ENCODE measurements around the gene NUBPL.

The NUBPL gene

DNA sequence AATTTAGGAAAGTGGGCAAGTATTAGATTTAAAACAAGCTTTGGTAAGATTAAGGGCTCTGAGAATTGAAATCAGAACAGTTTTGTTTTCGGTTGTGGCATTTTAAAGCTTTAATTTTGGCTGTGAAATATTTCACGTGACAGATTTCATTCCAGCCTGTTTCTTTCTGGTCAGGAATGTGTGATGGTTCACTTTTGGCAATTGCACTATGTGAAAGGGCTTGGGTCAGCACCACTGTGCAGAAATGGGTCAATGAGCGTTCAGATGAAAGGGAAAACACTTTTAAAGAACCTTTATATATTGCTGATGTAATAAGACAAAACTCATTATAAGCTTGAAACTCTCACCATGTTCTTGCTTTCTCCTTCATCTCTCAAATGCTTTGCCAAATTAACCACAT, 17.1 kb downstream of the NUBPL start:
- no peak for TF ChIP-seq CTCF (IDR thresholded peaks at IDR 0.05)

DNA sequence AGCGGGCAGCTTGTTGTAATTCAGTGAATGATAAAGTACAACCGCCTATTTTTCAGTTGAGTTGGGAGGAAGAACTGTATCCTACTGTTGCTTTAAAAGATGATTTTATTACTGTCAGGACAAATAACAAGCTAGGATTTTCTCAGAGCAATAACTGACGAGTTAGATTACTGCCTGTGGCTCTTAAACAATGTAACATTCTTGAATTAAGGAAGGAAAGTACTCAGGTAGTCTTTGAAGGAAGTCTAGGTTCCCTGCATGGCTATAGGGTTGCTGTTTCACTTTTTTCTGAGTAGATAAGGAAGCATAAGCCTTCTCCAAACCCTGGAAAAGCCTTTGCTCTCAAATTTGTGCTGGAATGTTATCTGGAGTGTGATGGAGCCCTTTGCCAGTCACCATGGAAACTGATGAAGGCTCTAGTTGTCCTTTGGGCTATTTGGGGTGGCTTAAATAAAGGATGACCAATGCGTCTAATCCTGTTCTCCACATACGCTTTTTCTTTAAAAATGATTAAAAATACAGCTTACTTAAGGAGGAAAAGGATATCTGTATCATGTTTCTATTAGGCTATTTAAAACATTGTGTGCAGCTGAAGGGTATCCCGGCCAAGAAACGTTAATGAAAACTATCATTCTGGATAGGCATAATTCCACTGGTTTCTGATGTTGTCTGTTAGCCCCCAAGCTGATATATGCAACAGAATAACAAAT, 17.7 kb downstream of the NUBPL start:
- no peak for TF ChIP-seq CTCF (IDR thresholded peaks at IDR 0.05)

- TF ChIP-seq CTCF (IDR thresholded peaks at IDR 0.05): no peak
These were observed 19.0 kb downstream of the NUBPL start for GRCh38 chr14:31580234-31580633.

- TF ChIP-seq CTCF (IDR thresholded peaks at IDR 0.05): no peak
These were observed 21.1 kb downstream of the NUBPL start for GRCh38 chr14:31582286-31582691.

DNA sequence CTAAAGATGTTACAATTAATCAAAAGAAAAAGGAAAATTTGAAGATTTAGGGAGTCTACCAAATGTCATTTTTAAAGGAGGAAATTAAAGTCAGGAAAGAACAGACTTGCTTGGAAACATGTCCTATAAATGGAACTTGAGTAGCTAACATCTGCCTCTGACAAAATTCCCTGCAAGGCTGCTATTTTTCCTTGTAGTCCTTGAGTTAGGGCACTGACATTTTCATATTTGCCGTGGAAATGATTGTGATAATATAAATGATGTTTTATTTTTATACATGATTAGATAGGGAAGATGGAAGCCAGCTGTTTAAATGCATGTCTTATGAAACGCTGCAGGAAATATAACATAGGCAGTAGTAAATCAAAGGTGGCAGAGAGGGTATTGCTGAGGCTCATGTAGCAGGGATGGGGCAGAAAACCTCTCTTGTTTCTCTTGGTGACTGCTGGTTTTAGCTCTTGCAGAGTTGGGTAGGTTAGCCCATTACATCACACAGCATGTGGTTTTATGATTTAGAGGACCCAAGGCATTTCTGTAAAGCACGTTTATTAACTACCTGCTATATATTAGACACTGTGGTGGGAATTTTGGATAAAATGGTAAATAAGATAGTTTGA, 21.7 kb downstream of the NUBPL start:
- TF ChIP-seq CTCF (IDR thresholded peaks at IDR 0.05): no peak

DNA sequence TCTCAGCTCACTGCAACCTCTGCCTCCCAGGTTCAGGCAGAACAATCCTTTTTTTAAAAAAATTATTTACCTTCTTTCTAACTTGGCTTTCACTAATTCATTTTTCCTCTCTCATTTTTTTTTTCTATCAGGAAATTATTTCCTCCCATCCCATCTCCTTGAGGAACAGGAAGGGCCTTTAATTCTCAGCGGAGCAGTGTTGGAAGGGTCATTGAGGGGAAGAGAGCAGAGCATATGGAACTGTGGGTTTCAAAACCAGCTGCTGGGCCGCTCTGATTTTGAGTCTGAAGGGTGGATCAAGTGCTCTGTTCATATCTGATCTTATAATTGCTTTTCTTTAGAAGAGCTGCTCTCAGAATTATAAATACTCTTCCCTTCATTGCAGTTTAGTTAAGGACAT, 29.0 kb downstream of the NUBPL start:
- TF ChIP-seq CTCF (IDR thresholded peaks at IDR 0.05): no peak

GRCh38 chr14:31592122-31592521, 30.9 kb downstream of the NUBPL start:
- TF ChIP-seq CTCF (IDR thresholded peaks at IDR 0.05): no peak
